ENCODE data around the gene KCNQ1. TPM values are rescaled to one million over a fixed set of nuclear protein-coding genes. Genes with fewer than 3 reads are reported as not detected.

The KCNQ1 gene
- total and polyA plus RNA-seq, 2 experiments from 2014 or later = 0.45 to 0.87 TPM

GRCh38 chr11:2649400-2649799 is 204.6 kb downstream of the KCNQ1 start (continued):
- TF ChIP-seq REST (IDR thresholded peaks at IDR 0.05; ENCODE audit: unreplicated experiment) (no peak), ZNF114 (CRISPR knock-in tag; IDR thresholded peaks at IDR 0.05) (no peak), NANOG (IDR thresholded peaks at IDR 0.05; ENCODE audit: borderline replicate concordance) (no peak), STAT1 (IDR thresholded peaks at IDR 0.05; ENCODE audit: unreplicated experiment) (no peak), ETS1 (IDR thresholded peaks at IDR 0.05) (no peak)

- H3K4me1 Mint-ChIP-seq = no peaks in the 10 kb centered on the region; the same call in 1 of the 3 replicates
- peaks cover 94% of the 10 kb centered on the region for H3K27me3 Mint-ChIP-seq (ENCODE audit: insufficient read depth, low read depth, poor library complexity)
- H3K9me3 Mint-ChIP-seq = peaks cover 100% of the 10 kb centered on the region
- no peaks in the 10 kb centered on the region for H3K9me2 ChIP-seq (ENCODE audit: insufficient read depth)
- ATAC-seq (no peak), DNase-seq (ENCODE audit: low spot score) (no peak)
- no peaks in the 10 kb centered on the region for H4K20me1 ChIP-seq (replicated peaks; ENCODE audit: insufficient read depth)
- H3K4me2 ChIP-seq = no peak overlapping the region
- peaks cover 24% of the 10 kb centered on the region for H3K36me3 ChIP-seq (ENCODE audit: insufficient read depth)
- peaks cover 100% of the 10 kb centered on the region for H3K27me3 ChIP-seq (ENCODE audit: insufficient read depth)
- H2AFZ ChIP-seq = no peak overlapping the region
- no peak overlapping the region; the same call in 1 of the 2 replicates for H3K4me3 ChIP-seq
- no peaks in the 10 kb centered on the region for H3K4me1 ChIP-seq (ENCODE audit: insufficient read depth)
- H3K27ac Mint-ChIP-seq = no peak overlapping the region
- TF ChIP-seq JUNB (IDR thresholded peaks at IDR 0.05; ENCODE audit: unreplicated experiment) (no peak), ZNF114 (CRISPR knock-in tag; IDR thresholded peaks at IDR 0.05) (no peak), CREB1 (CRISPR knock-in tag; IDR thresholded peaks at IDR 0.05; ENCODE audit: low read depth) (no peak), CTCF (conservative IDR thresholded peaks at IDR 0.05; ENCODE audit: low read depth in 2 of 2) (no peak), NANOG (IDR thresholded peaks at IDR 0.05; ENCODE audit: borderline replicate concordance) (no peak), ZNF331 (CRISPR knock-in tag; IDR thresholded peaks at IDR 0.05; ENCODE audit: low read depth) (no peak), ZNF462 (CRISPR knock-in tag; IDR thresholded peaks at IDR 0.05) (no peak)
- H3K79me2 ChIP-seq (replicated peaks; ENCODE audit: insufficient read depth) = no peaks in the 10 kb centered on the region
- H3K4me3 Mint-ChIP-seq = no peak overlapping the region
- H3K27ac ChIP-seq (ENCODE audit: low read depth) = no peak overlapping the region
- H3K36me3 Mint-ChIP-seq (ENCODE audit: low read depth) = peaks cover 93% of the 10 kb centered on the region
- no peaks in the 10 kb centered on the region for H3F3A ChIP-seq (replicated peaks; ENCODE audit: low read depth)
Observed at GRCh38 chr11:2649848-2650247, 205.0 kb downstream of the KCNQ1 start.

Data from GM23338 (cell line).